ENCODE measurements around the gene MZT2A.
"Not testable (repeated sequence)": the region's sequence is repeated elsewhere in the genome, so short reads cannot be mapped to it uniquely, and the experiment has no call there.

- not testable (repeated sequence) for TF ChIP-seq CTCF (IDR thresholded peaks at IDR 0.05); POLR2AphosphoS5 (IDR thresholded peaks at IDR 0.05; ENCODE audit: low read depth, low read length)
These were observed 37.3 kb downstream of the MZT2A start for GRCh38 chr2:131454914-131455313.

Measured in Panc1 (cell line).